Muscle layer of duodenum (tissue), 2 donors: ENCODE results near the gene KLF7.

ENCODE experiments used
- H3K27ac ChIP-seq: one replicate; pipeline ENCODE4 v1.7.0; 2013; ENCODE audit warnings: mild to moderate bottlenecking, low read length
- H3K27me3 ChIP-seq: one replicate; pipeline ENCODE4 v1.7.0; 2013; ENCODE audit warnings: low read depth, mild to moderate bottlenecking, control low read depth, low read length
- H3K36me3 ChIP-seq, 2 donors: one replicate each; pipeline ENCODE4 v1.7.0; 2013; ENCODE audit warnings: low read length in 2 of 2, control low read depth in 1 of 2, mild to moderate bottlenecking in 1 of 2; ENCODE audit not compliant: insufficient read depth in 2 of 2, control insufficient read depth in 1 of 2
- H3K4me1 ChIP-seq, 2 donors: one replicate each; pipeline ENCODE4 v1.7.0; 2013; ENCODE audit warnings: low read length in 2 of 2, mild to moderate bottlenecking in 2 of 2, control low read depth in 1 of 2, moderate library complexity in 1 of 2; ENCODE audit not compliant: insufficient read depth in 2 of 2, control insufficient read depth in 1 of 2
- H3K4me3 ChIP-seq, 2 donors: one replicate each; pipeline ENCODE4 v1.7.0; 2013; ENCODE audit warnings: low read length in 2 of 2, low read depth in 1 of 2, mild to moderate bottlenecking in 1 of 2
- H3K9me3 ChIP-seq, 2 donors: one replicate each; pipeline ENCODE4 v1.7.0; 2013; ENCODE audit warnings: low read length in 2 of 2, control low read depth in 1 of 2, mild to moderate bottlenecking in 1 of 2; ENCODE audit not compliant: control insufficient read depth in 1 of 2
- donor health status: healthy.

Gene KLF7

GRCh38 chr2:207073412-207073800 lies 92.3 kb downstream of the KLF7 start:
- H3K27me3 ChIP-seq, result no peaks in the 10 kb centered on the region
- H3K9me3 ChIP-seq, result no peaks in the 10 kb centered on the region
- no peaks in the 10 kb centered on the region for H3K4me1 ChIP-seq
- H3K36me3 ChIP-seq, result no peaks in the 10 kb centered on the region
- no peak overlapping the region for H3K4me3 ChIP-seq
- no peak overlapping the region for H3K27ac ChIP-seq

GRCh38 chr2:207072571-207072970 lies 93.2 kb downstream of the KLF7 start:
- no peak overlapping the region for H3K4me3 ChIP-seq
- peaks cover 0 to 4% of the 10 kb centered on the region in 2 donors for H3K4me1 ChIP-seq
- H3K36me3 ChIP-seq, result no peaks in the 10 kb centered on the region
- H3K27ac ChIP-seq, result no peak overlapping the region
- no peaks in the 10 kb centered on the region for H3K9me3 ChIP-seq
- H3K27me3 ChIP-seq, result no peaks in the 10 kb centered on the region

- Histone ChIP-seq H3K4me3 (no peak overlapping the region), H3K27me3 (no peaks in the 10 kb centered on the region), H3K27ac (no peak overlapping the region), H3K36me3 (no peaks in the 10 kb centered on the region), H3K9me3 (no peaks in the 10 kb centered on the region), H3K4me1 (peaks cover 0 to 7% of the 10 kb centered on the region in 2 donors)
Measured at GRCh38 chr2:207071820-207072219, 93.9 kb downstream of the KLF7 start.

- H3K9me3 ChIP-seq, result no peaks in the 10 kb centered on the region
- no peaks in the 10 kb centered on the region for H3K36me3 ChIP-seq
- H3K4me3 ChIP-seq, result no peak overlapping the region
- no peak overlapping the region for H3K27ac ChIP-seq
- peaks cover 0 to 9% of the 10 kb centered on the region in 2 donors for H3K4me1 ChIP-seq
- H3K27me3 ChIP-seq, result no peaks in the 10 kb centered on the region
Measured at GRCh38 chr2:207067473-207067872, 98.3 kb downstream of the KLF7 start.

GRCh38 chr2:207066791-207067460 lies 98.8 kb downstream of the KLF7 start:
- H3K4me1 ChIP-seq, result peaks cover 0 to 9% of the 10 kb centered on the region in 2 donors
- H3K9me3 ChIP-seq, result no peaks in the 10 kb centered on the region
- no peak overlapping the region for H3K4me3 ChIP-seq
- no peak overlapping the region for H3K27ac ChIP-seq
- no peaks in the 10 kb centered on the region for H3K27me3 ChIP-seq
- no peaks in the 10 kb centered on the region for H3K36me3 ChIP-seq

GRCh38 chr2:207066166-207066565 lies 99.6 kb downstream of the KLF7 start:
- Histone ChIP-seq H3K27ac (no peak overlapping the region), H3K4me1 (peaks cover 0 to 9% of the 10 kb centered on the region in 2 donors), H3K36me3 (no peaks in the 10 kb centered on the region), H3K9me3 (no peaks in the 10 kb centered on the region), H3K27me3 (no peaks in the 10 kb centered on the region), H3K4me3 (no peak overlapping the region)

- no peaks in the 10 kb centered on the region for H3K9me3 ChIP-seq
- H3K27ac ChIP-seq, result no peak overlapping the region
- no peak overlapping the region for H3K4me3 ChIP-seq
- peaks cover 0 to 9% of the 10 kb centered on the region in 2 donors for H3K4me1 ChIP-seq
- no peaks in the 10 kb centered on the region for H3K36me3 ChIP-seq
- H3K27me3 ChIP-seq, result no peaks in the 10 kb centered on the region
Measured at GRCh38 chr2:207064128-207064690, 101.5 kb downstream of the KLF7 start.

GRCh38 chr2:207061181-207061580 lies 104.6 kb downstream of the KLF7 start:
- no peak overlapping the region for H3K4me3 ChIP-seq
- H3K4me1 ChIP-seq, result no peaks in the 10 kb centered on the region
- H3K27ac ChIP-seq, result no peak overlapping the region
- no peaks in the 10 kb centered on the region for H3K27me3 ChIP-seq
- H3K9me3 ChIP-seq, result no peaks in the 10 kb centered on the region
- H3K36me3 ChIP-seq, result no peaks in the 10 kb centered on the region

- no peaks in the 10 kb centered on the region for H3K4me1 ChIP-seq
- H3K27me3 ChIP-seq, result no peaks in the 10 kb centered on the region
- no peak overlapping the region for H3K27ac ChIP-seq
- H3K9me3 ChIP-seq, result no peaks in the 10 kb centered on the region
- H3K4me3 ChIP-seq, result no peak overlapping the region
- no peaks in the 10 kb centered on the region for H3K36me3 ChIP-seq
Measured at GRCh38 chr2:207055257-207055656, 110.5 kb downstream of the KLF7 start.

GRCh38 chr2:207054521-207054920 lies 111.2 kb downstream of the KLF7 start:
- no peak overlapping the region for H3K4me3 ChIP-seq
- no peak overlapping the region for H3K27ac ChIP-seq
- H3K9me3 ChIP-seq, result no peaks in the 10 kb centered on the region
- no peaks in the 10 kb centered on the region for H3K4me1 ChIP-seq
- H3K27me3 ChIP-seq, result no peaks in the 10 kb centered on the region
- no peaks in the 10 kb centered on the region for H3K36me3 ChIP-seq

- H3K36me3 ChIP-seq, result no peaks in the 10 kb centered on the region
- no peak overlapping the region for H3K27ac ChIP-seq
- no peaks in the 10 kb centered on the region for H3K9me3 ChIP-seq
- no peak overlapping the region for H3K4me3 ChIP-seq
- H3K27me3 ChIP-seq, result no peaks in the 10 kb centered on the region
- no peaks in the 10 kb centered on the region for H3K4me1 ChIP-seq
Measured at GRCh38 chr2:207051385-207051965, 114.3 kb downstream of the KLF7 start.
